Neural cell (in vitro differentiated cells): ENCODE measurements around the gene IER5L.

ENCODE experiments used
- EP300 ChIP-seq: fragments of 450-650 bp; conservative IDR thresholded peaks from 2 replicates; pipeline ENCODE4 v1.6.1; 2014; ENCODE audit warnings: antibody characterized with exemption, mild to moderate bottlenecking, moderate library complexity; ENCODE audit not compliant: poor library complexity, severe bottlenecking
- EZH2 ChIP-seq: fragments of 200-600, 300-800 bp; shearing (Covaris generic), sonication (generic); IDR thresholded peaks from 2 replicates; pipeline ENCODE4 v1.6.1; 2014; ENCODE audit warnings: antibody characterized with exemption, low read length, borderline replicate concordance, mild to moderate bottlenecking; ENCODE audit not compliant: insufficient read depth, poor library complexity, severe bottlenecking
- MXI1 ChIP-seq: fragments of 450-650 bp; conservative IDR thresholded peaks from 2 replicates; pipeline ENCODE4 v1.6.1; 2014; ENCODE audit warnings: antibody characterized with exemption, mild to moderate bottlenecking; ENCODE audit not compliant: poor library complexity, severe bottlenecking
- POLR2AphosphoS5 ChIP-seq: IDR thresholded peaks from 2 replicates; pipeline ENCODE4 v1.6.1; 2012
- TAF1 ChIP-seq: IDR thresholded peaks from 2 replicates; pipeline ENCODE4 v1.6.1; 2012; ENCODE audit warnings: low read depth
- TF ChIP-seq, protein P1 (sequence below): fragments of 450-650 bp; IDR thresholded peaks from 2 replicates; pipeline ENCODE4 v1.5.1; 2014; ENCODE audit warnings: antibody characterized with exemption, mild to moderate bottlenecking, moderate library complexity; ENCODE audit not compliant: poor library complexity, severe bottlenecking
- TF ChIP-seq, protein P2 (sequence below): IDR thresholded peaks from 2 replicates; pipeline ENCODE4 v1.6.1; 2012; ENCODE audit warnings: borderline replicate concordance

DNA sequence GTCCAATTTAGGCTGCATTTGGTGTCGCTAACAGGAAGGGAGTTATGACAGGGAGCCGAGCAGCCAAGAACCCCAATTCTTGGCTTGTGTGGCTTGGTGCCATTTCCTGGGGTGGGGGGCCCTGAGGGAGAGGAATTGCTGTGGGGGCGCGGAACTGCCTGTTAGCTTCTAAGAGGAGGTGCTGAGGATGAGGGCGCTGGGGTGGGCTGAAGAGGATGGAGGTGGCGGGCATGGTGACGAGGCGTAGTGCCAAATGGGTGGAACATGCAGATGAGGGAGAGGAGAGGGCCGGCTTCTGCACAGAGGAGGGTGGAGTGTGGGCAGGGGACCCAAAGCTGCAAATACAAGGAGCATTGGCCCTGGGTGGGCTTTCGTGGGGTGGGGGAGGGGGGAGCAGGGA, 27.9 kb downstream of the IER5L start:
- TF ChIP-seq, protein P1, sequence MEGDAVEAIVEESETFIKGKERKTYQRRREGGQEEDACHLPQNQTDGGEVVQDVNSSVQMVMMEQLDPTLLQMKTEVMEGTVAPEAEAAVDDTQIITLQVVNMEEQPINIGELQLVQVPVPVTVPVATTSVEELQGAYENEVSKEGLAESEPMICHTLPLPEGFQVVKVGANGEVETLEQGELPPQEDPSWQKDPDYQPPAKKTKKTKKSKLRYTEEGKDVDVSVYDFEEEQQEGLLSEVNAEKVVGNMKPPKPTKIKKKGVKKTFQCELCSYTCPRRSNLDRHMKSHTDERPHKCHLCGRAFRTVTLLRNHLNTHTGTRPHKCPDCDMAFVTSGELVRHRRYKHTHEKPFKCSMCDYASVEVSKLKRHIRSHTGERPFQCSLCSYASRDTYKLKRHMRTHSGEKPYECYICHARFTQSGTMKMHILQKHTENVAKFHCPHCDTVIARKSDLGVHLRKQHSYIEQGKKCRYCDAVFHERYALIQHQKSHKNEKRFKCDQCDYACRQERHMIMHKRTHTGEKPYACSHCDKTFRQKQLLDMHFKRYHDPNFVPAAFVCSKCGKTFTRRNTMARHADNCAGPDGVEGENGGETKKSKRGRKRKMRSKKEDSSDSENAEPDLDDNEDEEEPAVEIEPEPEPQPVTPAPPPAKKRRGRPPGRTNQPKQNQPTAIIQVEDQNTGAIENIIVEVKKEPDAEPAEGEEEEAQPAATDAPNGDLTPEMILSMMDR = no peak
- TF ChIP-seq EP300 = no peak
- no peak for TF ChIP-seq POLR2AphosphoS5
- no peak for TF ChIP-seq MXI1
- TF ChIP-seq EZH2 = no peak
- TF ChIP-seq, protein P2, sequence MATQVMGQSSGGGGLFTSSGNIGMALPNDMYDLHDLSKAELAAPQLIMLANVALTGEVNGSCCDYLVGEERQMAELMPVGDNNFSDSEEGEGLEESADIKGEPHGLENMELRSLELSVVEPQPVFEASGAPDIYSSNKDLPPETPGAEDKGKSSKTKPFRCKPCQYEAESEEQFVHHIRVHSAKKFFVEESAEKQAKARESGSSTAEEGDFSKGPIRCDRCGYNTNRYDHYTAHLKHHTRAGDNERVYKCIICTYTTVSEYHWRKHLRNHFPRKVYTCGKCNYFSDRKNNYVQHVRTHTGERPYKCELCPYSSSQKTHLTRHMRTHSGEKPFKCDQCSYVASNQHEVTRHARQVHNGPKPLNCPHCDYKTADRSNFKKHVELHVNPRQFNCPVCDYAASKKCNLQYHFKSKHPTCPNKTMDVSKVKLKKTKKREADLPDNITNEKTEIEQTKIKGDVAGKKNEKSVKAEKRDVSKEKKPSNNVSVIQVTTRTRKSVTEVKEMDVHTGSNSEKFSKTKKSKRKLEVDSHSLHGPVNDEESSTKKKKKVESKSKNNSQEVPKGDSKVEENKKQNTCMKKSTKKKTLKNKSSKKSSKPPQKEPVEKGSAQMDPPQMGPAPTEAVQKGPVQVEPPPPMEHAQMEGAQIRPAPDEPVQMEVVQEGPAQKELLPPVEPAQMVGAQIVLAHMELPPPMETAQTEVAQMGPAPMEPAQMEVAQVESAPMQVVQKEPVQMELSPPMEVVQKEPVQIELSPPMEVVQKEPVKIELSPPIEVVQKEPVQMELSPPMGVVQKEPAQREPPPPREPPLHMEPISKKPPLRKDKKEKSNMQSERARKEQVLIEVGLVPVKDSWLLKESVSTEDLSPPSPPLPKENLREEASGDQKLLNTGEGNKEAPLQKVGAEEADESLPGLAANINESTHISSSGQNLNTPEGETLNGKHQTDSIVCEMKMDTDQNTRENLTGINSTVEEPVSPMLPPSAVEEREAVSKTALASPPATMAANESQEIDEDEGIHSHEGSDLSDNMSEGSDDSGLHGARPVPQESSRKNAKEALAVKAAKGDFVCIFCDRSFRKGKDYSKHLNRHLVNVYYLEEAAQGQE = no peak
- no peak for TF ChIP-seq TAF1
